Skin of body (tissue), 2 donors: ENCODE measurements around the gene VEGFA. TPM values are rescaled to one million over a fixed set of nuclear protein-coding genes. Genes with fewer than 3 reads are reported as not detected.
"Not testable (repeated sequence)": the region's sequence is repeated elsewhere in the genome, so short reads cannot be mapped to it uniquely, and the experiment has no call there.

ENCODE experiments used
- DNase-seq: peaks from one replicate; lab custom pipeline; 2025; lab: John Stamatoyannopoulos, UW
- total RNA-seq: library from RNA; depleted of rRNA; stranded (reverse); fragments of >200 nt; gene quantifications from one replicate; pipeline ENCODE4 v1.2.3, GENCODE V29; 2014

Gene VEGFA
- total RNA-seq, 1 donor from 2014 or later, result 141 TPM

GRCh38 chr6:43801495-43802181 is 31.6 kb downstream of the VEGFA start:
- no peak for DNase-seq

GRCh38 chr6:43803055-43803782 is 33.2 kb downstream of the VEGFA start:
- no peak for DNase-seq

GRCh38 chr6:43803783-43804549 is 34.0 kb downstream of the VEGFA start:
- DNase-seq, result no peak

GRCh38 chr6:43804550-43805223 is 34.7 kb downstream of the VEGFA start:
- no peak for DNase-seq

GRCh38 chr6:43805699-43806042 is 35.7 kb downstream of the VEGFA start:
- no peak for DNase-seq

GRCh38 chr6:43806043-43806757 is 36.2 kb downstream of the VEGFA start:
- DNase-seq, result no peak

- no peak for DNase-seq
These were observed 36.8 kb downstream of the VEGFA start for GRCh38 chr6:43806758-43807227.

GRCh38 chr6:43807228-43808061 is 37.4 kb downstream of the VEGFA start:
- no peak for DNase-seq

- no peak for DNase-seq
These were observed 38.4 kb downstream of the VEGFA start for GRCh38 chr6:43808412-43808811.

- DNase-seq, result no peak
These were observed 39.6 kb downstream of the VEGFA start for GRCh38 chr6:43809417-43810305.

GRCh38 chr6:43810965-43811732 is 41.1 kb downstream of the VEGFA start:
- no peak for DNase-seq

- no peak for DNase-seq
These were observed 41.7 kb downstream of the VEGFA start for GRCh38 chr6:43811733-43812099.

- no peak for DNase-seq
These were observed 43.0 kb downstream of the VEGFA start for GRCh38 chr6:43812850-43813578.

GRCh38 chr6:43814111-43814510 is 44.1 kb downstream of the VEGFA start:
- DNase-seq, result no peak

GRCh38 chr6:43814865-43815264 is 44.9 kb downstream of the VEGFA start:
- no peak for DNase-seq

GRCh38 chr6:43817192-43817591 is 47.2 kb downstream of the VEGFA start:
- no peak for DNase-seq

GRCh38 chr6:43818973-43819372 is 49.0 kb downstream of the VEGFA start:
- not testable (repeated sequence) for DNase-seq

GRCh38 chr6:43819958-43820357 is 49.9 kb downstream of the VEGFA start:
- no peak for DNase-seq
